H1 (cell line): Measurements from ENCODE around the gene FOXN1.

Source experiments
- EP300 ChIP-seq, 2 experiments: IDR thresholded peaks; 1 replicate in 1 of 2; 2 replicates in 1 of 2; pipeline ENCODE4 v1.6.1; 2011 to 2012; ENCODE audit warnings: low read depth in 2 of 2, low read length in 2 of 2, mild to moderate bottlenecking in 2 of 2, borderline replicate concordance in 1 of 2, inconsistent platforms in 1 of 2, moderate library complexity in 1 of 2
- POLR2AphosphoS5 ChIP-seq: IDR thresholded peaks from 2 replicates; pipeline ENCODE4 v1.6.1; 2011; ENCODE audit warnings: low read depth, low read length
- RAD21 ChIP-seq, 2 experiments: IDR thresholded peaks in 1 of 2; conservative IDR thresholded peaks in 1 of 2; 2 replicates each; pipeline ENCODE4 v1.6.1; 2011; ENCODE audit warnings: low read depth in 2 of 2, low read length in 2 of 2, improper control_type of control experiment in 1 of 2, inconsistent platforms in 1 of 2, mild to moderate bottlenecking in 1 of 2, moderate library complexity in 1 of 2
- TAF1 ChIP-seq: IDR thresholded peaks from 2 replicates; pipeline ENCODE4 v1.6.1; 2011; ENCODE audit warnings: mild to moderate bottlenecking, low read depth, low read length
- TF ChIP-seq, protein P1 (sequence below), 3 experiments: IDR thresholded peaks; 1 replicate in 2 of 3; 2 replicates in 1 of 3; pipeline versions ENCODE4 v1.5.1 to v1.6.1; 2011; ENCODE audit warnings: low read length in 3 of 3, mild to moderate bottlenecking in 3 of 3, inconsistent platforms in 2 of 3, low read depth in 1 of 3, moderate library complexity in 1 of 3; ENCODE audit not compliant: insufficient read depth in 1 of 3; ENCODE audit errors: control extremely low read depth in 1 of 3

DNA sequence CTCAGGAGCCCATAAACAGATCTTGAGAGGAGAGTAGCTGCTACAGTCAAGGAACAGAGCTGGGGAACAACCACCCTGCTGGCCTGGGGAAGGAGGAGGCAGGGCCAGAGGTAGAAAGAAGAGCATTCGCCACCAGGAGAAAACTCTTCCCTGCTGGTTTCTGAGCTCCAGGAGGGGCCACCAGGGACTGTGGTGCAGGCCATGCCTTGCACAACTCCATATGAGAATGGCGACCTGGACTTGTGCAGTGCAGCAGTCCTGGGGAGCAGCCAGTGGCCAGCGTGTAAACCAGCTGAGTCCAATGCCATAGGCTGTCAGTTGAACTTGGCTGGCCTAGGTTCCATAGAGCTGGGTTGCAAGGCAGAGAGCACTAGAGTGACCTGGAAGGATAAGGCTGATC is 21.1 kb upstream of the FOXN1 start:
- no peak for TF ChIP-seq POLR2AphosphoS5
- TF ChIP-seq, protein P1, sequence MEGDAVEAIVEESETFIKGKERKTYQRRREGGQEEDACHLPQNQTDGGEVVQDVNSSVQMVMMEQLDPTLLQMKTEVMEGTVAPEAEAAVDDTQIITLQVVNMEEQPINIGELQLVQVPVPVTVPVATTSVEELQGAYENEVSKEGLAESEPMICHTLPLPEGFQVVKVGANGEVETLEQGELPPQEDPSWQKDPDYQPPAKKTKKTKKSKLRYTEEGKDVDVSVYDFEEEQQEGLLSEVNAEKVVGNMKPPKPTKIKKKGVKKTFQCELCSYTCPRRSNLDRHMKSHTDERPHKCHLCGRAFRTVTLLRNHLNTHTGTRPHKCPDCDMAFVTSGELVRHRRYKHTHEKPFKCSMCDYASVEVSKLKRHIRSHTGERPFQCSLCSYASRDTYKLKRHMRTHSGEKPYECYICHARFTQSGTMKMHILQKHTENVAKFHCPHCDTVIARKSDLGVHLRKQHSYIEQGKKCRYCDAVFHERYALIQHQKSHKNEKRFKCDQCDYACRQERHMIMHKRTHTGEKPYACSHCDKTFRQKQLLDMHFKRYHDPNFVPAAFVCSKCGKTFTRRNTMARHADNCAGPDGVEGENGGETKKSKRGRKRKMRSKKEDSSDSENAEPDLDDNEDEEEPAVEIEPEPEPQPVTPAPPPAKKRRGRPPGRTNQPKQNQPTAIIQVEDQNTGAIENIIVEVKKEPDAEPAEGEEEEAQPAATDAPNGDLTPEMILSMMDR (IDR thresholded peaks at IDR 0.05; ENCODE audit: control extremely low read depth in 1 of 3, insufficient read depth in 1 of 3, low read depth in 1 of 3, low read length in 3 of 3), result no peak
- no peak for TF ChIP-seq RAD21 (IDR thresholded peaks at IDR 0.05 in 1 of 2, conservative IDR thresholded peaks at IDR 0.05 in 1 of 2; ENCODE audit: low read depth in 2 of 2, low read length in 2 of 2)
- no peak for TF ChIP-seq EP300 (IDR thresholded peaks at IDR 0.05; ENCODE audit: borderline replicate concordance in 1 of 2, low read depth in 2 of 2, low read length in 2 of 2)
- TF ChIP-seq TAF1, result no peak
